H1 (cell line): Measurements from ENCODE around the gene HIVEP3. TPM values are rescaled to one million over a fixed set of nuclear protein-coding genes. Genes with fewer than 3 reads are reported as not detected.

Experiments
- BCL11A ChIP-seq, 2 experiments: IDR thresholded peaks; one replicate each; pipeline ENCODE4 v1.6.1; 2011; ENCODE audit warnings: low read depth in 2 of 2, low read length in 2 of 2, mild to moderate bottlenecking in 2 of 2
- CTCF ChIP-seq, 3 experiments: IDR thresholded peaks; 1 replicate in 2 of 3; 2 replicates in 1 of 3; pipeline versions ENCODE4 v1.5.1 to v1.6.1; 2011; ENCODE audit warnings: low read length in 3 of 3, mild to moderate bottlenecking in 3 of 3, inconsistent platforms in 2 of 3, low read depth in 1 of 3, moderate library complexity in 1 of 3; ENCODE audit not compliant: insufficient read depth in 1 of 3; ENCODE audit errors: control extremely low read depth in 1 of 3
- POLR2AphosphoS5 ChIP-seq: IDR thresholded peaks from 2 replicates; pipeline ENCODE4 v1.6.1; 2011; ENCODE audit warnings: low read depth, low read length
- RAD21 ChIP-seq, 2 experiments: IDR thresholded peaks in 1 of 2; conservative IDR thresholded peaks in 1 of 2; 2 replicates each; pipeline ENCODE4 v1.6.1; 2011; ENCODE audit warnings: low read depth in 2 of 2, low read length in 2 of 2, improper control_type of control experiment in 1 of 2, inconsistent platforms in 1 of 2, mild to moderate bottlenecking in 1 of 2, moderate library complexity in 1 of 2
- SP2 ChIP-seq: IDR thresholded peaks from 2 replicates; pipeline ENCODE4 v1.6.1; 2012; ENCODE audit warnings: mild to moderate bottlenecking, low read length, inconsistent platforms
- polyA plus RNA-seq, 7 experiments: library from polyadenylated mRNA; depleted of rRNA in 3 of 7; stranded (reverse) in 5 of 7; unstranded in 2 of 7; fragments of >200 nt in 5 of 7; fragments of 200-250 nt in 2 of 7; gene quantifications; 1 replicate in 5 of 7; 2 replicates in 1 of 7; 4 replicates in 1 of 7; pipeline versions ENCODE4 v1.2.1 to v1.2.3, GENCODE V29; 2011 to 2013; ENCODE audit warnings: missing spikeins in 2 of 7, mixed read lengths in 2 of 7
- total RNA-seq: library from RNA; stranded (reverse); fragmentation: NEBNext Ultra II Directional; extraction: Animal tissue kit (Norgen Biotek cat#: 25700); gene quantifications from 2 replicates; pipeline ENCODE4 v1.2.1, GENCODE V29; 2021

HIVEP3 gene
- total and polyA plus RNA-seq, 2 of the 8 experiments (the other 6 are each of a cell fraction or from before 2014, with no cell fraction given) = 0.24 to 0.69 TPM

- TF ChIP-seq BCL11A (IDR thresholded peaks at IDR 0.05; ENCODE audit: low read depth in 2 of 2, low read length in 2 of 2) (no peak), RAD21 (IDR thresholded peaks at IDR 0.05 in 1 of 2, conservative IDR thresholded peaks at IDR 0.05 in 1 of 2; ENCODE audit: low read depth in 2 of 2, low read length in 2 of 2) (no peak), POLR2AphosphoS5 (no peak), CTCF (IDR thresholded peaks at IDR 0.05; ENCODE audit: control extremely low read depth in 1 of 3, insufficient read depth in 1 of 3, low read depth in 1 of 3, low read length in 3 of 3) (no peak), SP2 (no peak)
- TF ChIP-seq, all 59 proteins: peak for 0
These were observed 208.8 kb downstream of the HIVEP3 start (continued) for GRCh38 chr1:41709873-41710272.
